CD4-positive, alpha-beta T cell (primary cell): ENCODE results near the gene LRRK2. TPM values are rescaled to one million over a fixed set of nuclear protein-coding genes. Genes with fewer than 3 reads are reported as not detected.

Experiments used
- ATAC-seq: fragments of 200-7000 bp; cut with Tn5 transposase; one replicate; pipeline ENCODE4 v1.10.0; 2022; ENCODE audit warnings: mild to moderate bottlenecking; ENCODE audit not compliant: poor library complexity
- CTCF ChIA-PET: fragments of 350-600 bp; sonication (Branson Sonifier 250); formaldehyde crosslinking; loops from one replicate; lab custom pipeline; 2021; ENCODE audit warnings: antibody characterized with exemption, inconsistent platforms; lab: Charles Lee
- POLR2A ChIA-PET: fragments of 350-600 bp; sonication (Branson Sonifier 250); formaldehyde crosslinking; loops from one replicate; lab custom pipeline; 2021; ENCODE audit warnings: antibody characterized with exemption, inconsistent platforms; lab: Charles Lee
- DNase-seq, 14 experiments: peaks; one replicate each; pipeline ENCODE4 v3.0.0-alpha.2; 2013 to 2020; ENCODE audit warnings: mixed read lengths in 2 of 14
- H3K27ac ChIP-seq, 2 donors: one replicate each; pipeline versions ENCODE4 v1.5.1 to v1.7.0; 2013; ENCODE audit warnings: low read length in 2 of 2, low read depth in 1 of 2, mild to moderate bottlenecking in 1 of 2
- H3K27me3 ChIP-seq, 2 experiments: 1 replicate in 1 of 2; 2 replicates in 1 of 2; pipeline versions ENCODE4 v1.6.1 to v1.7.0; 2013; ENCODE audit warnings: low read length in 2 of 2, control low read depth in 1 of 2, mild to moderate bottlenecking in 1 of 2, moderate library complexity in 1 of 2; ENCODE audit not compliant: insufficient read depth in 2 of 2, control insufficient read depth in 1 of 2
- H3K36me3 ChIP-seq: one replicate; pipeline ENCODE4 v1.6.1; 2013; ENCODE audit warnings: low read length, control low read depth; ENCODE audit not compliant: insufficient read depth
- H3K4me1 ChIP-seq: one replicate; pipeline ENCODE4 v1.6.1; 2013; ENCODE audit warnings: low read length, control low read depth; ENCODE audit not compliant: insufficient read depth
- H3K4me3 ChIP-seq: one replicate; pipeline ENCODE4 v1.5.1; 2013; ENCODE audit warnings: mild to moderate bottlenecking, low read length, moderate library complexity
- H3K9me3 ChIP-seq, 2 experiments: 1 replicate in 1 of 2; 2 replicates in 1 of 2; pipeline versions ENCODE4 v1.6.1 to v1.7.0; 2013; ENCODE audit warnings: low read length in 2 of 2, mild to moderate bottlenecking in 2 of 2, control low read depth in 1 of 2, moderate library complexity in 1 of 2; ENCODE audit not compliant: control insufficient read depth in 1 of 2, insufficient read depth in 1 of 2
- H3K27ac Mint-ChIP-seq: one replicate; pipeline ENCODE4 v1.8.0; 2020; ENCODE audit warnings: mixed read lengths
- H3K27me3 Mint-ChIP-seq: one replicate; pipeline ENCODE4 v1.8.0; 2021; ENCODE audit warnings: mixed read lengths
- H3K36me3 Mint-ChIP-seq: one replicate; pipeline ENCODE4 v1.8.0; 2021; ENCODE audit warnings: low read depth, mixed read lengths
- H3K4me1 Mint-ChIP-seq: one replicate; pipeline ENCODE4 v1.8.0; 2021; ENCODE audit warnings: low read depth, mixed read lengths
- H3K4me3 Mint-ChIP-seq: one replicate; pipeline ENCODE4 v1.8.0; 2020; ENCODE audit warnings: mild to moderate bottlenecking, mixed read lengths
- H3K9me3 Mint-ChIP-seq: one replicate; pipeline ENCODE4 v1.8.0; 2020; ENCODE audit warnings: mixed read lengths
- intact Hi-C, 2 experiments: fragments of 100-400 bp; cut with DNase I in 1 of 2; cut with micrococcal nuclease in 1 of 2; formaldehyde crosslinking; loops; one replicate each; pipeline versions ENCODE4 v1.15.1 to v1.9.0; 2023 to 2025; cut with DNase I, micrococcal nuclease
- total RNA-seq, 174 experiments: library from RNA in 2 of 174; stranded (reverse) in 2 of 174; gene quantifications; one replicate each; pipeline ENCODE4 v1.2.3 and lab custom pipeline; 2021 to 2026
- TF ChIP-seq, protein P1 (sequence below): fragments of 200-600 bp; IDR thresholded peaks from one replicate; pipeline ENCODE4 v1.8.0; 2022; ENCODE audit warnings: antibody characterized with exemption, mild to moderate bottlenecking

The LRRK2 gene
- total RNA-seq, 2 experiments from 2014 or later, result 0.42 to 0.60 TPM

DNA sequence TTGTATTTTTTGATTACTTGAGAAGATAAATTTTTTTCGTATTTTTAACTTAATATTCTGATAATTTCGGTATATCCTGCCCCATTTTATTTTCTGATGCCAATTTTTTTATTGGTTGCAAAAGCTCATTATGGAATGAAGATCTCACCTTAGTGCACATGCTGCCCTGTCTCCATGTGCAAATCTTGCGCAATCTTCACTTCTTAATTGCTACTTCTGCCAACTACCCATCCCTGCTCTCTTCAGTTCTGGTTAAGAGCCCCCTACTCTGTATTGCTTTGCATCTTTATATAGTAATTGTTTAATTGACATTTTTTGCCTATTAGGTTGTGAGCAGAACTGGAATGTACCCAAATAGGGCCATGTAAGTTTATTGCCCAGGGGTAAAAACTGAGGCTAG, 20.5 kb upstream of the LRRK2 start:
- no peak for ATAC-seq
- ChIA-PET POLR2A (no interaction called here), CTCF (no interaction called here)
- intact Hi-C loops, result no loop called here
- H3K27ac Mint-ChIP-seq, result no peak overlapping the region
- H3K4me1 Mint-ChIP-seq, result no peaks in the 10 kb centered on the region
- Histone ChIP-seq H3K27me3 (no peaks in the 10 kb centered on the region), H3K9me3 (no peaks in the 10 kb centered on the region), H3K27ac (no peak overlapping the region), H3K4me1 (no peaks in the 10 kb centered on the region), H3K4me3 (no peak overlapping the region), H3K36me3 (no peaks in the 10 kb centered on the region)
- no peaks in the 10 kb centered on the region for H3K36me3 Mint-ChIP-seq
- no peak for DNase-seq
- no peaks in the 10 kb centered on the region for H3K9me3 Mint-ChIP-seq
- H3K27me3 Mint-ChIP-seq, result no peaks in the 10 kb centered on the region
- TF ChIP-seq, protein P1, sequence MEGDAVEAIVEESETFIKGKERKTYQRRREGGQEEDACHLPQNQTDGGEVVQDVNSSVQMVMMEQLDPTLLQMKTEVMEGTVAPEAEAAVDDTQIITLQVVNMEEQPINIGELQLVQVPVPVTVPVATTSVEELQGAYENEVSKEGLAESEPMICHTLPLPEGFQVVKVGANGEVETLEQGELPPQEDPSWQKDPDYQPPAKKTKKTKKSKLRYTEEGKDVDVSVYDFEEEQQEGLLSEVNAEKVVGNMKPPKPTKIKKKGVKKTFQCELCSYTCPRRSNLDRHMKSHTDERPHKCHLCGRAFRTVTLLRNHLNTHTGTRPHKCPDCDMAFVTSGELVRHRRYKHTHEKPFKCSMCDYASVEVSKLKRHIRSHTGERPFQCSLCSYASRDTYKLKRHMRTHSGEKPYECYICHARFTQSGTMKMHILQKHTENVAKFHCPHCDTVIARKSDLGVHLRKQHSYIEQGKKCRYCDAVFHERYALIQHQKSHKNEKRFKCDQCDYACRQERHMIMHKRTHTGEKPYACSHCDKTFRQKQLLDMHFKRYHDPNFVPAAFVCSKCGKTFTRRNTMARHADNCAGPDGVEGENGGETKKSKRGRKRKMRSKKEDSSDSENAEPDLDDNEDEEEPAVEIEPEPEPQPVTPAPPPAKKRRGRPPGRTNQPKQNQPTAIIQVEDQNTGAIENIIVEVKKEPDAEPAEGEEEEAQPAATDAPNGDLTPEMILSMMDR, result no peak
- H3K4me3 Mint-ChIP-seq, result no peak overlapping the region

DNA sequence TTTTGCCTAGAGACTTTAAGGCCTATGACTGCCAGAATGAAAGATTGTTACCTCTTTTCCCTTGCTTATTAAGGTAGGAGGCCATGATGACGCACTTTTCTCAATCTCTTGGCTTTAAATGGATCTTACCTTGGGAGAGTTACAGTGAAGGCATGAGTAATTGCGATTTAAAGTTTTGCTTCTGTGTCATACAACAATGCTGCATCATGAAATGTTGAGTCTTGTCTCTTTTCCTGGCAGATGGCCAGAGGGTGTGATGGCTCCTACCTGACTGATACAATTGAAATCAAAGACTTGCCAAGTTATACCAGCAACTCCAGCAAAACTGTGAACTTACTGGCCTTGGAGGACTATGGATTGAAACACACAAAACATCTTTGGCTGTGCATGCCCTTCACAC, 17.2 kb upstream of the LRRK2 start:
- Mint-ChIP-seq H3K4me3 (no peak overlapping the region), H3K36me3 (no peaks in the 10 kb centered on the region), H3K27me3 (no peaks in the 10 kb centered on the region), H3K27ac (no peak overlapping the region), H3K4me1 (no peaks in the 10 kb centered on the region), H3K9me3 (no peaks in the 10 kb centered on the region)
- CTCF ChIA-PET, result interaction anchor here (0.8 kb wide), 1 partner anchor 12 kb away, joined by 4 read pairs; no protein-coding TSS in a partner anchor
- POLR2A ChIA-PET, result no interaction called here
- DNase-seq (peak in 1 of 14 experiments; percentile 19), ATAC-seq (no peak)
- Histone ChIP-seq H3K27ac (no peak overlapping the region), H3K27me3 (no peaks in the 10 kb centered on the region), H3K4me3 (no peak overlapping the region), H3K36me3 (no peaks in the 10 kb centered on the region), H3K9me3 (peaks cover 0 to 4% of the 10 kb centered on the region in 2 experiments), H3K4me1 (no peaks in the 10 kb centered on the region)
- TF ChIP-seq, protein P1, result no peak
- intact Hi-C loops, result no loop called here

DNA sequence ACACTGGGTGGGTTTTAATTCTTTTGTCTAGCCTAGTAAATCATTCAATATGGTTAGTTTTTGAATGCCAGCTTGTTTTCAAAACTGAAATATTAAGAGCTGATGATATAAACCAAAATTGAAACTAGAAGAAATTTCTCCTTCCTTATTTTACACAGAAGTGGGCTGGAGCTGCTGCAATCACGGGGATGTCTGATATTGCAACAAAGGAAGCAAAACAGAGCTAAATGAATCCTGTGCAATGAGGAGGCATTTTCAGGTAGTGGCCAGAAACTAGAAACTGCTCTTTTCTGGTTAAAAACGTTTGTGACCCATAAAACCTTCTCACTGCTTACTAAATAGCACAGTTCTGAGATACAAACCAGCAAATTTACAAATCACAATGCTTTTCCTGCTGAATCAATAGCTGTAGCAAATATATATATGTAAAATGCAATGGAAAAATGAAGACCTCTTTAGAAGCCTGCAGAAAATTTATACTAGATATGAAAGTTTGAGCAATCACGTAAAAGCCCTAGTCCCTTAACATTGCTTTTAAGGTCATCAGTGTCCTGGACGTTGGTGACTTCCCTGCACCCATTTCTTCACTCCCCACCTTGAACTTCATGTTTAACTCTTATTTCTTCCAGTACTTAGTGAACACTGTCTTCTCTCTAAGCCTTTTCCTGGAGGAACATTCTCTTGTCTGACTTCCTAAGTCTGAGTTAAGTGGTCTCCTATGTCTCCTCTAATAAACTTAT, 15.9 kb upstream of the LRRK2 start:
- H3K27ac Mint-ChIP-seq, result no peak overlapping the region
- POLR2A ChIA-PET, result no interaction called here

More for the DNA sequence above, 15.9 kb upstream of the LRRK2 start:
- H3K36me3 Mint-ChIP-seq, result no peaks in the 10 kb centered on the region
- TF ChIP-seq, protein P1, result no peak
- peaks cover 0 to 4% of the 10 kb centered on the region in 2 experiments for H3K9me3 ChIP-seq
- peaks cover 3% of the 10 kb centered on the region for H3K9me3 Mint-ChIP-seq
- H3K27me3 Mint-ChIP-seq, result no peaks in the 10 kb centered on the region
- DNase-seq (peak in 3 of 14 experiments; percentile 13 to 56 (median 46)), ATAC-seq (no peak)
- H3K36me3 ChIP-seq, result no peaks in the 10 kb centered on the region
- H3K4me3 ChIP-seq, result no peak overlapping the region
- H3K27me3 ChIP-seq, result no peaks in the 10 kb centered on the region
- CTCF ChIA-PET, result no interaction called here
- intact Hi-C loops, result no loop called here
- no peaks in the 10 kb centered on the region for H3K4me1 ChIP-seq
- H3K4me3 Mint-ChIP-seq, result no peak overlapping the region
- H3K27ac ChIP-seq, result no peak overlapping the region
- H3K4me1 Mint-ChIP-seq, result no peaks in the 10 kb centered on the region
